GM12878 (cell line): Measurements from ENCODE around the gene LTBP3. TPM values are rescaled to one million over a fixed set of nuclear protein-coding genes. Genes with fewer than 3 reads are reported as not detected.

Experiments
- ATF2 ChIP-seq: IDR thresholded peaks from 2 replicates; pipeline ENCODE4 v1.6.1; 2012; ENCODE audit warnings: low read length, inconsistent platforms
- BRCA1 ChIP-seq: IDR thresholded peaks from 2 replicates; pipeline ENCODE4 v1.6.1; 2011; ENCODE audit warnings: low read depth, low read length, improper control_type of control experiment
- CREB1 ChIP-seq: IDR thresholded peaks from 2 replicates; pipeline ENCODE4 v1.6.1; 2012; ENCODE audit warnings: low read depth, mild to moderate bottlenecking, inconsistent platforms
- CTCF ChIP-seq, 3 experiments: IDR thresholded peaks in 2 of 3; conservative IDR thresholded peaks in 1 of 3; 2 replicates each; pipeline ENCODE4 v1.5.1; 2011; ENCODE audit warnings: low read depth in 3 of 3, low read length in 3 of 3, mild to moderate bottlenecking in 3 of 3, control low read depth in 2 of 3, moderate library complexity in 2 of 3, inconsistent platforms in 1 of 3, mixed read lengths in 1 of 3; ENCODE audit not compliant: control insufficient read depth in 2 of 3, insufficient read depth in 1 of 3; ENCODE audit errors: extremely low read depth in 1 of 3
- EED ChIP-seq: sonication (generic); IDR thresholded peaks from 2 replicates; pipeline ENCODE4 v1.6.1; 2016; ENCODE audit warnings: antibody characterized with exemption, low read depth
- HCFC1 ChIP-seq: fragments of 150-350 bp; IDR thresholded peaks from 2 replicates; pipeline ENCODE4 v1.6.1; 2014; ENCODE audit warnings: low read length
- IRF3 ChIP-seq: fragments of 450-650 bp; IDR thresholded peaks from 2 replicates; pipeline ENCODE4 v1.6.1; 2014; ENCODE audit warnings: mild to moderate bottlenecking
- KAT2A ChIP-seq: conservative IDR thresholded peaks from 2 replicates; pipeline ENCODE4 v1.6.1; 2011; ENCODE audit warnings: low read depth, low read length; ENCODE audit not compliant: control insufficient read depth
- MAX ChIP-seq: IDR thresholded peaks from 2 replicates; pipeline ENCODE4 v1.6.1; 2012; ENCODE audit warnings: low read depth, low read length, improper control_type of control experiment
- MTA3 ChIP-seq: IDR thresholded peaks from 2 replicates; pipeline ENCODE4 v1.6.1; 2012; ENCODE audit warnings: low read length, inconsistent platforms, borderline replicate concordance
- PKNOX1 ChIP-seq: fragments of 450-650 bp; IDR thresholded peaks from 2 replicates; pipeline ENCODE4 v1.6.1; 2016; ENCODE audit warnings: mild to moderate bottlenecking
- RBBP5 ChIP-seq: fragments of 200-600 bp; sonication (generic); conservative IDR thresholded peaks from 2 replicates; pipeline ENCODE4 v1.6.1; 2016
- TAF1 ChIP-seq: IDR thresholded peaks from 2 replicates; pipeline ENCODE4 v1.6.1; 2011; ENCODE audit warnings: mild to moderate bottlenecking, low read depth, low read length, borderline replicate concordance
- USF1 ChIP-seq: IDR thresholded peaks from 2 replicates; pipeline ENCODE4 v1.6.1; 2011; ENCODE audit warnings: borderline replicate concordance, low read depth, mild to moderate bottlenecking, moderate library complexity, mixed read lengths, low read length; ENCODE audit not compliant: insufficient read depth; ENCODE audit errors: extremely low read length
- WRNIP1 ChIP-seq: IDR thresholded peaks from 2 replicates; pipeline ENCODE4 v1.6.1; 2011; ENCODE audit warnings: low read depth, low read length, improper control_type of control experiment, borderline replicate concordance
- YY1 ChIP-seq: IDR thresholded peaks from 2 replicates; pipeline ENCODE4 v1.6.1; 2011; ENCODE audit warnings: low read depth, mild to moderate bottlenecking, low read length
- ZNF207 ChIP-seq: fragments of 450-650 bp; IDR thresholded peaks from 2 replicates; pipeline ENCODE4 v1.6.1; 2014; ENCODE audit warnings: antibody characterized with exemption, mild to moderate bottlenecking, borderline replicate concordance
- ZNF622 ChIP-seq: fragments of 450-650 bp; IDR thresholded peaks from 2 replicates; pipeline ENCODE4 v1.6.1; 2017; ENCODE audit warnings: mild to moderate bottlenecking, inconsistent platforms
- ZNF687 ChIP-seq: fragments of 450-650 bp; IDR thresholded peaks from 2 replicates; pipeline ENCODE4 v1.6.1; 2017; ENCODE audit warnings: mild to moderate bottlenecking, moderate library complexity
- polyA plus RNA-seq, 11 experiments: library from polyadenylated mRNA; depleted of rRNA in 4 of 11; unstranded in 6 of 11; stranded (reverse) in 5 of 11; fragments of >200 nt; fragmentation: Nextera tagmentation in 4 of 11; fragmentation: Illumina TruSeq in 1 of 11; extraction: Ambion mirVana in 4 of 11; extraction: Trizol in 1 of 11; gene quantifications; 1 replicate in 1 of 11; 2 replicates in 10 of 11; pipeline versions ENCODE4 v1.2.1 to v1.2.3, GENCODE V29; 2011 to 2016; ENCODE audit warnings: inconsistent platforms in 2 of 11, missing spikeins in 2 of 11, low read depth in 1 of 11
- total RNA-seq, 4 experiments: library from RNA; depleted of rRNA in 3 of 4; stranded (reverse); fragments of >200 nt in 3 of 4; fragmentation: Illumina TruSeq in 1 of 4; extraction: Trizol in 1 of 4; gene quantifications; 2 replicates each; pipeline versions ENCODE4 v1.2.1 to v1.2.3, GENCODE V29; 2013 to 2021

Gene LTBP3
- total and polyA plus RNA-seq, 10 of the 15 experiments (the other 5 are each of a cell fraction or from before 2014, with no cell fraction given), result 2.2 to 12.2 (median 6.2) TPM; not detected in 2

- no peak for TF ChIP-seq USF1
- no peak for TF ChIP-seq BRCA1
- no peak for TF ChIP-seq TAF1
- no peak for TF ChIP-seq ZNF207
- TF ChIP-seq EED, result no peak
- no peak for TF ChIP-seq ZNF622
- TF ChIP-seq PKNOX1, result no peak
- TF ChIP-seq IRF3, result no peak
- no peak for TF ChIP-seq ATF2
- no peak for TF ChIP-seq HCFC1
- 0 out of 2 replicates have a peak, but pooled peaks have one; percentile 39 for TF ChIP-seq YY1
- TF ChIP-seq WRNIP1, result no peak
- TF ChIP-seq CTCF (IDR thresholded peaks at IDR 0.05 in 2 of 3, conservative IDR thresholded peaks at IDR 0.05 in 1 of 3; ENCODE audit: control insufficient read depth in 2 of 3, extremely low read depth in 1 of 3, insufficient read depth in 1 of 3, low read depth in 3 of 3, low read length in 3 of 3), result no peak
- no peak for TF ChIP-seq MTA3
- no peak for TF ChIP-seq MAX
- TF ChIP-seq ZNF687, result no peak
- TF ChIP-seq CREB1, result 0 out of 2 replicates have a peak, but pooled peaks have one; percentile 38
- no peak for TF ChIP-seq KAT2A
- TF ChIP-seq RBBP5, result no peak
These were observed 31.5 kb upstream of the LTBP3 start (continued) for GRCh38 chr11:65589444-65590239.
